D721Med (cell line): ENCODE measurements around the gene ITGA11.

Source experiments
- DNase-seq: peaks from one replicate; pipeline ENCODE4 v3.0.0; 2011; ENCODE audit warnings: low spot score; ENCODE audit not compliant: insufficient read length
- FAIRE-seq: peaks from 2 replicates; lab custom pipeline; 2011; peaks lifted over from hg19 to GRCh38; lab: Jason Lieb, UNC
- CTCF ChIP-seq: IDR thresholded peaks from 2 replicates; pipeline ENCODE4 v1.5.1; 2012; ENCODE audit warnings: mild to moderate bottlenecking, control low read depth; ENCODE audit not compliant: insufficient read depth; ENCODE audit errors: missing control alignments

Gene ITGA11

GRCh38 chr15:68411343-68411675, 20.7 kb downstream of the ITGA11 start:
- TF ChIP-seq CTCF = no peak
- FAIRE-seq (no peak), DNase-seq (no peak)

- no peak for DNase-seq
- no peak for FAIRE-seq
- TF ChIP-seq CTCF = no peak
Measured at GRCh38 chr15:68410466-68411342, 21.3 kb downstream of the ITGA11 start.

- no peak for DNase-seq
- no peak for FAIRE-seq
- no peak for TF ChIP-seq CTCF
Measured at GRCh38 chr15:68409736-68410370, 22.1 kb downstream of the ITGA11 start.

- TF ChIP-seq CTCF = no peak
- FAIRE-seq (no peak), DNase-seq (no peak)
Measured at GRCh38 chr15:68408971-68409370, 23.0 kb downstream of the ITGA11 start.

GRCh38 chr15:68407886-68408881, 23.8 kb downstream of the ITGA11 start:
- no peak for DNase-seq
- no peak for FAIRE-seq
- no peak for TF ChIP-seq CTCF

GRCh38 chr15:68407141-68407885, 24.6 kb downstream of the ITGA11 start:
- no peak for FAIRE-seq
- no peak for TF ChIP-seq CTCF
- no peak for DNase-seq
